ENCODE measurements around the gene PRAF2. TPM values are rescaled to one million over a fixed set of nuclear protein-coding genes. Genes with fewer than 3 reads are reported as not detected.

PRAF2 gene
- 10 to 100 TPM in 2 of 3 donors, 1 to 10 TPM in 1; 5.9 to 25.4 (median 15.8) TPM for polyA plus RNA-seq

DNA sequence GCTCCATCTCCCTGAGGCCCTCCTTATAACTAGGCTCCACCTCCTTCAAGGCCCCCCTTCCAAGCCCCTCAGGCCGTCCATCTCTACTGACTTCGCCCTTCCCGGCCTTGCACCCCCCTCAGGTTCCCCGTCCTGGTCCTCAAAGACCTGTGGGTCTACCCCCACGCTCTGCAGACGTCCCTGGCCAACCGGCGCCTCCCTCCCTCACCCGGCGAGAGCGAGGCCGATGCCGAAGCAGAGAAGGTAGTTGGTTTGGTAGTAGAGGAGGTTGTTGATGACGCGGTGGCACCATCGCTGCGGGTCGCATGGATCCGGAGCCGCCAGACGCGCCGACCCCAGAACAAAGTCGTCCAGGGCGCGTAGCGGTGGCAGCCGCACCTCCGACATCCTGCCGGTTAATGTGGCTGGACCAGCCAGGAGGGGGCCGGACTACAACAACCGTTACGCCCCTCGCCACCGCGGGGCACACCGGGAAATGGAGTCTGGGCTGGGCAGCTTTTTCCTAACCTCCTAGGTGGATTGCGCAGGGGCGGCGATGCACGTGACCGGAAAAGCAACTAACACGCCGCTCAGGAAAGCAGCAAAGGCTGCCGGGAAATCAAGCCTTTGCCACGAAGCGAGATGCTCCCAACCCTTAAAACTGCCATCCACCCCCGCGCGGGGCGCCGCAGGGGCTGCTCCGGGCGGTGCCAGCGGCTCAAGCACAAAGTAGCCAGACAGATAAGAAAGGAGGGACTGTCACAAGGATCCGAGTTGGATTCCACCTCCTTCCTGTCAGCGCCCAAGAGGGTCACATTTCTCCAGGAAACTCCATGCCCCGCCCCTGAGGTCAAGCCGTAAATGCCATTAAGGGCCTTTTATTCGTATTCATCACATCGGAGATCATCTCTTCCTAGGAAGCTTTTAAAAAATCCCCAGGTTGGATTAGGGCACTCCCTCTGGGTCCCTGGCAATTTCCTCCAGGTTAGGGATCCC is at the start of gene PRAF2:
TSS of gene PRAF2 (minus strand) at position 402 of the 975 bp plus-strand sequence. CDS start at position 387, 15 bp downstream.
- no peak within 1 kb of the TSS for H3K27ac ChIP-seq (ENCODE audit: low read depth, low read length)
- WGBS, 3 donors = 2 to 37% (median 4%) methylated on average over 39 to 61 of the region's 61 CpGs

- 71 to 88% (median 75%) methylated on average over 4 to 5 of the region's 5 CpGs for WGBS, 3 donors
Measured at GRCh38 chrX:49122499-49122898, 48.7 kb upstream of the PRAF2 start.

GRCh38 chrX:49120091-49120490 is 46.3 kb upstream of the PRAF2 start:
- no peak overlapping the region for H3K27ac ChIP-seq (ENCODE audit: low read depth, low read length)
- WGBS, 3 donors = 57 to 83% (median 68%) methylated on average over 1 of the region's 1 CpG

More at GRCh38 chrX:49122499-49122898, 48.7 kb upstream of the PRAF2 start:
- no peak overlapping the region for H3K27ac ChIP-seq (ENCODE audit: low read depth, low read length)

- H3K27ac ChIP-seq (ENCODE audit: low read depth, low read length) = no peak overlapping the region
- 60 to 93% (median 66%) methylated on average over 2 to 6 of the region's 6 CpGs for WGBS, 3 donors
Measured at GRCh38 chrX:49117581-49117980, 43.8 kb upstream of the PRAF2 start.

- H3K27ac ChIP-seq (ENCODE audit: low read depth, low read length) = no peak overlapping the region
- WGBS, 3 donors = 85 to 90% (median 86%) methylated on average over 5 of the region's 5 CpGs
Measured at GRCh38 chrX:49116716-49117115, 42.9 kb upstream of the PRAF2 start.

DNA sequence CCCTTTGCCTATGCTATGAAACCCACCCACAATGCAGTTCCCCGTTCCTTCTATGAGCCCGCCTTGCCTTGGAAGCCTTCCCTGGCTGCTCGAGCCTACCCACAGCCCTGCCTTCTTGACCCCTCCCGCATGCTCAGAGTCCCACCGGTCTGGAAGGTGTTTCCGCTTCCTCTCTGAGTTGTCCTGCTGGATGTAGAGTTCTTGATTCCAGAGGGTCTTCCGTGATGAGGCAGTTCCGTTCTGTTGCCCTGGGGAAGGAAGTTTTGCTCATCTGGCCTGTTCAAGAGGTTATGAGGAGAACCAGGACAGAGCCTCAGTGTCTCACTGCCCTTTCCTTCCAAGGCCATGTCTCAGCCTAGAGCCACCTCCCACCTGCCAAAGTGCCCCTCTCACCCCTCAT is 42.3 kb upstream of the PRAF2 start:
- WGBS, 3 donors = 78 to 90% (median 86%) methylated on average over 6 to 8 of the region's 8 CpGs
- no peak overlapping the region for H3K27ac ChIP-seq (ENCODE audit: low read depth, low read length)

GRCh38 chrX:49111791-49112190 is 38.0 kb upstream of the PRAF2 start:
- WGBS, 3 donors = 67 to 72% (median 67%) methylated on average over 3 of the region's 3 CpGs
- no peak overlapping the region for H3K27ac ChIP-seq (ENCODE audit: low read depth, low read length)

- H3K27ac ChIP-seq (ENCODE audit: low read depth, low read length) = no peak overlapping the region
- 74 to 92% (median 84%) methylated on average over 2 to 3 of the region's 3 CpGs for WGBS, 3 donors
Measured at GRCh38 chrX:49110417-49110816, 36.6 kb upstream of the PRAF2 start.

- no peak overlapping the region for H3K27ac ChIP-seq (ENCODE audit: low read depth, low read length)
- 54 to 79% (median 69%) methylated on average over 2 of the region's 2 CpGs for WGBS, 3 donors
Measured at GRCh38 chrX:49108641-49109040, 34.8 kb upstream of the PRAF2 start.

DNA sequence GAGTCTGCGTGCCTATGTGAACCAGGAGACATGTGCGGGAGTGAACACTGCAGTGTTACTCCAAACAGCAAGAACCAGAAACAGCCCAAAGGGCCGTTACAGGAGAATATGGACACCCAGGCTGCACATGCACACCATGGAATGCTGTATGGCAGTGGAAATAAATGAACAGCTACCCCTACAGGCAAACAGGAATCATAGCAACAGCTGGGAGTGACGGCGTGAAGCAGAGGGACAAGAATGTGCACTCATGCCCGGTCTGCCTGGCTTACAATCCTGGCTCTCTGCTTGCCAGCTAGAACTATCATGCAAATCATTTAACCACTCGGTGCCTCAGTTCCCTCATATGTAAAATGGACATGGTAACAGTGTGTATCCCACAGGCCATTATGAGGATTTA is 33.1 kb upstream of the PRAF2 start:
- H3K27ac ChIP-seq (ENCODE audit: low read depth, low read length) = no peak overlapping the region
- 39 to 51% (median 45%) methylated on average over 7 of the region's 7 CpGs for WGBS, 3 donors

- 88 to 95% (median 93%) methylated on average over 4 of the region's 4 CpGs for WGBS, 3 donors
- H3K27ac ChIP-seq (ENCODE audit: low read depth, low read length) = no peak overlapping the region
Measured at GRCh38 chrX:49106296-49106695, 32.5 kb upstream of the PRAF2 start.

DNA sequence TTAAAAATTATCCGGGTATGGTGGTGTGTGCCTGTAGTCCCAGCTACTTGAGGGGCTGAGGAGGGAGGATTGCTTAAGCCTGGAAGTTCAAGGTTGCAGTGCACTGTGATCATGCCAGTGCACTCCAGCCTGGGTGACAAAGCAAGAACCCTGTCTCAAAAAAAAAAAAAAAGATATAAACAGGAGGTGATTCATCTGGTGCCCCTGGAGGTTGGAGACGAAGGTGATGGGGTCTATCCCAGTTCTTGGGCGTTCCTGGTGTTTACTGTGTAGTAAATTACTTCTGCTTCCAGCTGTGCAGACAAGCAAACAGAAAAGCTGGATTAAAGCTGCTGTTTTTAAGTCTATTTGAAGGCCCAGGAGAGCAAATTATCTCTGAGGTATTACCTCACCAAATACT is 29.8 kb upstream of the PRAF2 start:
- WGBS, 3 donors = 59 to 65% (median 59%) methylated on average over 3 of the region's 3 CpGs
- H3K27ac ChIP-seq (ENCODE audit: low read depth, low read length) = no peak overlapping the region

- 77 to 85% (median 84%) methylated on average over 9 of the region's 9 CpGs for WGBS, 3 donors
- no peak overlapping the region for H3K27ac ChIP-seq (ENCODE audit: low read depth, low read length)
Measured at GRCh38 chrX:49102190-49102589, 28.4 kb upstream of the PRAF2 start.

DNA sequence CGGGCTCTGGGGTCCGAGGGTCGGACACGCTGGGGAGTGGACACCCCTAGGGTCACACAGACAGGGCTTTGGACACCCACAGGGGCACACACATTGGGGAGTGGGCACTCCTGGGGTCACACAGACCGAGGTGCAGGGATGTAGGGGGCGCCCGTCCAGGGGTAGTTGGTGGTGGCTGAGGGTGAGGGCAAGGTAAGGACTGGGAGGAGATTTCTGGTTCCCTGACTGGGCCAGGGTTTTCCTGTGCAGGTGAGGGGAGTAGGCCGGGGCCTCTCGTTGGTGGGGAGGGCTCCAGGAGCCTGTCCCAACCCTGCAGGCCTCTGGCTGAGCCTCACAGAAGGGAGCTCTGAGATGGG is 27.8 kb upstream of the PRAF2 start:
- H3K27ac ChIP-seq (ENCODE audit: low read depth, low read length) = no peak overlapping the region
- WGBS, 3 donors = 7 to 42% (median 13%) methylated on average over 3 to 9 of the region's 9 CpGs

DNA sequence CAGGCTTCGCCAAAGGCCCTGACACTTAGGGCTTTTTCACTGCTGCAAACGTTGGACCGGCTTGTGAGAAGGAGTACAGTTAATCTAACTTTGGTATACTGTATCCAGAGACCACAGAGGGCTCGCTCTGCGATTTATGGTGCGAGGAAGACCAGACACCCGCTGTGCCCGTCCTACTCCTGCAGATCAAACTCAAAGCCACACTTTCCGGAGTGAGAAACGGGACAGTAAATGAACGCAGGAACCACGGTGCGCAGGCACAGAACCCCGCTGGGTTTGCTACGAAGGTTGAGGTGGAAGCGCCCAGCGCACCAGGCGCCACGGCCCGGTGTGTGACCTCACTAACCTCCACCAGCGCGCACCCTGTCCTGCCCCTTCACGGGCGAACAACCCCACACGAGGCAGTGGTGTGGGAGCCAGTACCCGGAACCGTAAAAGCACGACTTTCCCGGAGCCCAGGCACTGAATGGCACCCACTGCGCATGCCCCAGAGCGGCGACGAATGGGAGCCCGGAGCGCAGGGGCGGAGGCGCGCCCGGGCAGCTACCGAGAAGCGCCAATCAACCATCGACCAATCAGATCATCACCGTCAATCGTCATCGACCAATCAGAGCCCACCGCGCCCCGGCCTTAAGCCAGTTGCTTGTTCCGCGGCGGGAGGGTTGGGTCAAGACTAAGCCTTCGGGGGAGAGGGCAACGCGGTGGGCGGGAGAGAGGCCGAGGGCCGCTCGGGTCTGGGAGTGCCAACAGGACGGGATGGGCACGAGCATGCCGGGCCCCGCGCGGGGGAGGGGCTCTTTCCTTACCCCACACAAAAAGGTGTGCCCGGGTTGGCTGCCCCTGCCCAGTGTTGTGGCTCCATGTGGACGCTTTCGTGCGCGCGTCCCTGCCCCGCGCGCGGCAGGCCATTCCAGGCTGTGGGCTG is 27.2 kb upstream of the PRAF2 start:
- 0 to 41% (median 0%) methylated on average over 53 to 74 of the region's 74 CpGs for WGBS, 3 donors
- no peak overlapping the region for H3K27ac ChIP-seq (ENCODE audit: low read depth, low read length)

DNA sequence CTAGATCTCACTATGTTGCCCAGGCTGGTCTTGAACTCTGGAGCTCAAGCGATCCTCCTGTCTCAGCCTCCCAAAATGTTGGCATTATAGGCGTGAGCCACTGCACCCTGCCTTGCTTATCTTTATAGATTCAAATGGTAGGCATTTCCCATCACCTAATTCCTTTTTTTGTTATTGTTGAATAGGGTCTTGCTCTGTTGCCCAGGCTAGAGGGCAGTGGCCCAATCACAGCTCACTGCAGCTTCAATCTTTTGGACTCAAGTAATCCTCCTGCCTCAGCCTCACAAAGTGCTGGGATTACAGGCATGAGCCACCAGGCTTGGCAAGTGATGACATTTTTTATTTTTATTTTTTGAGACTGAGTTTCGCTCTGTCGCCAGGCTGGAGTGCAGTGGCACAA is 22.6 kb upstream of the PRAF2 start:
- H3K27ac ChIP-seq (ENCODE audit: low read depth, low read length) = no peak overlapping the region
- WGBS, 3 donors = 91 to 100% (median 100%) methylated on average over 4 of the region's 4 CpGs

- H3K27ac ChIP-seq (ENCODE audit: low read depth, low read length) = no peak overlapping the region
- 80 to 85% (median 84%) methylated on average over 4 of the region's 4 CpGs for WGBS, 3 donors
Measured at GRCh38 chrX:49089553-49089952, 15.8 kb upstream of the PRAF2 start.

- no peak overlapping the region for H3K27ac ChIP-seq (ENCODE audit: low read depth, low read length)
- WGBS, 3 donors = 69 to 78% (median 74%) methylated on average over 4 of the region's 4 CpGs
Measured at GRCh38 chrX:49082271-49082871, 8.6 kb upstream of the PRAF2 start.

All from adipose tissue (tissue), 3 donors.